Measurements from ENCODE around the gene DNAH8.

DNAH8 gene

DNA sequence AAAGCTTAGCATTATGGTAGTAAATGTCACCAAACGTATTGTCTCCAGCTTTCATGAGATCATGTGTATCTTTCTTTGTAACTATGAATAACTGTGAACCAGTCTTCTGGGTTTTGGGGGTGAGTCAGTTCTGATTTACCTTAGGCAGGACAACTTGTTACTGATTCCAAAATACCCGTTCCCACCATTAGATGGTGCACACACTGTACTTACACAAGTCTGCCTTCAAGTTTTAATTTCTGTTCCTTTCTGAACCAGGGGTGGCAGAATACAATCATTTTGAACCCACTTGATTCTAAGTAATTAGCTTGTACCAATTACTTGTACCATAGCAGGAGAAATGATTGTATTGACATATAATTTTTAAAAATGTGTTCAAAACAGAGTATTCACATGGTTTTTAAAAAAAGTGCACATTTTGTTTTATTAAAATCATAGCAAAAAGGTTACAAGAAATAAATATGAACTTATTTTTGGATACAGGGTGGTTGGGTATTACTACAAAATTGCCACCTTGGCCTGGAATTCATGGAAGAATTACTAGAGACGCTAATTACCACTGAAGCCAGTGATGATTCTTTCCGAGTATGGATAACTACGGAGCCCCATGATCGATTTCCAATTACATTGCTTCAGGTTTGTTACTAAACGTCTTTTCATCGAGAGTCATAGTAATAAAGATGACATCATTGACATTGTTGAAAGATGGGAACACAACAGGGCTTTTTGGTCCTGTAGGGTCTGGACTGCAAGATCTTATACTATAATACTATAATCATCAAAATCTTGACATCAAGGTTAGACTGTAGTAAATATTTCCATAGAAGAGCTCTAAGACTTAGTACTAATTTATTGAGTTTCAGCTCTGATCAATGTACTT, 258.3 kb downstream of the DNAH8 start:
- peak; percentile 55 for DNase-seq (ENCODE audit: low spot score)

DNA sequence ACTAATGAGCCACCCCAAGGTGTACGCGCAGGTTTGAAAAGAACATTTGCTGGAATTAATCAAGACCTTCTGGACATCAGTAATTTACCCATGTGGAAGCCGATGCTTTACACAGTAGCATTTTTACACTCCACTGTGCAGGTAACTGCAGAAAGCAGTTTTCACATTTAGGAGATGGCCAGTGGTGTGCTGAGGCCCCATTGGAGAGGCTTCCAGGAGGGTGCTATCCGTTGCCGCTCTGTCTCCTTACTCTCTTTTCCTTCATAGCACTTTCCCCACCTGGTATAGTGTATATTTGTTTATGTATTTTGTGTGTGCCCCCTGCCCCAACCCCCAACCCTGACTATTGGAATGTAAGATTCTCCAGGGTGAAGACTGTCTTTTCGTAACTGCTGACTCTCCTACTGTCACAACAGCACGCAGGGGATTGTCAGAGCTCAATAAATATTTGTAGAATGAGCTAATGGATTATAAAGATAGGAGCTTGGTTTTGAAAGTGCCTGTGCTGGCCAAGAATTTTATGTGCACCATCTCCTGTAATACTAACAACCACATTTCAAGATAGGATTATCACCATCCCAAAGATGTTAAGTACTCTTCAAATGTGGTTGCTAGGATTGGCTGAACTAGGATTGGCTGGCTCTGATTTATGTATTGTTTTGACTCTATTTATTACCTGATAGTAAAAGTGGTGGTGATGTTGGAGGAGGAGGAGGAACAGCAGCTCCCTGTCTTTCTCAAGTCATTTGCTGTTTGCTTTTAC, 259.5 kb downstream of the DNAH8 start:
- no peak for DNase-seq (ENCODE audit: low spot score)

DNA sequence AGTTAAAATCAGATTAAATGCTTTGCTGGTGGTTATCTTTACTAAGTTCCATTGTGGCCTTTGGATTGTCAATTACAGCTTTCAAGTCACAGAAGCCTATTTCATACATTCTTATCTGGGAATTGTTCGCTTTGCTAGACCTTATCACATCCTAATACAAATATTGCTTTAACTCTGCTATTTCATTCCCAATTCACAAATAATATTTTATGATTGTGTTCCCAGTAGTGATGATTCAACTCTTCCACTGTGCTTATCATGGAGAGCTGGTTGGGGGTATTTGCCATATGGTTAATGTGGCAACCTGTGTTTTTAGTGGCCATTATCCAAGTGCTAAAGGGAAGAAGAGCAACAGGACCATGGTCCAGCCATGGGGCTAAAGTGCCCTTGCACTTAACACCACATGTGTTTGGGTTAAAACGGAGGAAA, 260.5 kb downstream of the DNAH8 start:
- DNase-seq (ENCODE audit: low spot score): no peak

DNA sequence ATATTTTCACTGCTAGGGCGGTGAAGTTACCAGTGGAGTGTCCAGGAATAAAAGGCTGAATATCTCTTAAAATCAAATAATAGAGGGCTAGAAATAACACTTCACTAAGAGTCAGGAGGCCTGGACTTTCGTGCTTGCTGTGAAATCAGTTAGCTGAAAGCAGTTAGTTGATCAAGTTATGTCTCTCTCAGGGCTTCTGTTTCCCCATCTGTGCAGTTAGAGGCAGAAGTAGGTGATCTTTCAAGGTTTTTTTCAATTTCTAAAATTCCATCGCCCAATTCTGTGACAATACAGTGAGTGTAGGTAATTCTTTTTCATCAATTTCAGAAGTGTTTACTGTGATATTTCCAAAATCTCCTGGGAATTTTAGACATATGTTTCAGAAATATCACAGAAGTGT, 260.9 kb downstream of the DNAH8 start:
- no peak for DNase-seq (ENCODE audit: low spot score)

DNA sequence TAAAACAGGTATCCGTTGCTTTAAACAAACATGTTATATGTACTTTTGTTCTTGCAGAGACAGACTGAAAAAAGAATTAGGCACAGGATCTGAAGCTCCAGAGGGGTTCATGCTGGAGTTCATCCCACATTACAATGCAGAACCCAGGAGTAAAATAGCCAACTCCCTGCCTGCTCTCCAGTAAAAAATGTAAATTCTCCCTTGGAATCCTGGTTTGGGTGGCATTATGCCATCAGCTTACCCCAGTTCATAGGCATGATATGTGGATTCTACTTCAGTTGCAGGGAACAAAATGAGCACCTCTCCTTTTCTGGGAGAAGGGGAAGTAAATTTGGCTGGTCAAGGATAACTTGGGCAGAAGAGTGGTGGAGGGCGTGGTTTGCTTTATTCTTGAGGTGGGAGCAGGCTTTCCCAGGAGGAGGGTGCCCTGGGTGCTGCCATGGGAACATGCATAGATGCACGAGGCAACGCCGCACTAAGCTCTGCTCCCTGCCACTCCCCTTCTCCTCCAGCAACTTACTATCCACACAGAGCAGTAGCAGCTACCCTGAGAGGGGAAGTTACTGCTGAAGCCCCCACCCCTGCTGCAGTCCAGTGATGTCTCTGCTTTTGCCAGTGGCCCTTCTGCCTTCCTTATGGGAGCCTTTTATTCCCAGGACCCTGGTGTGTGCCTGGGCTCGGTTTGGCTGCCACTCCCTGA, 261.8 kb downstream of the DNAH8 start:
- DNase-seq (ENCODE audit: low spot score): no peak

DNA sequence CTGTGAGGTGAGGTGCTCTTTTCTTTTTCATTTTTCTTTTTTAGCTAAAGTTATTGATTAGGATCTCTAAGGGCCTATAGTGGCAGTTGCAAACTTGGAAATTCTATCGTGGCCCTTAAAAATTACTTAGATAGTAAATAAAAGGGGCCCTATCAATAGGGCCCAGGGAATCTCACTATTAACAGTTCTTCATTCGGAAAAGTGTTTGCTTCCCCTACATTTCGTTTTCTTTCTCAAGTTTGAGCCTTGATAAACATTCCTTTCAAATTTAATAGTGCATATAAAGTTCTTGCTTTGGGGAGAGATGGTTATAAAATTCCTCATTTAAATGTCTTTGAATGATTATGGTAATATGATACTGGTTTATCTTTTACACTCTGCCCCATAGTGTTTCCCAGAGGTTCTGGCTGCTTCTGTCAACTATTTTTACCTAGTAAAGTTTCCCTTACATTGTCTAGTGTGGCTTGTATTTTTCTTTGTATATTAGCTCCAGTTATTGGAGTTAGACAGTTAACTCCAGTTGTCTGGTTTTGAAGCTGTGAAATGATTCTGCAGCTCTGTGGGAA, 263.1 kb downstream of the DNAH8 start:
- no peak for DNase-seq (ENCODE audit: low spot score)

DNA sequence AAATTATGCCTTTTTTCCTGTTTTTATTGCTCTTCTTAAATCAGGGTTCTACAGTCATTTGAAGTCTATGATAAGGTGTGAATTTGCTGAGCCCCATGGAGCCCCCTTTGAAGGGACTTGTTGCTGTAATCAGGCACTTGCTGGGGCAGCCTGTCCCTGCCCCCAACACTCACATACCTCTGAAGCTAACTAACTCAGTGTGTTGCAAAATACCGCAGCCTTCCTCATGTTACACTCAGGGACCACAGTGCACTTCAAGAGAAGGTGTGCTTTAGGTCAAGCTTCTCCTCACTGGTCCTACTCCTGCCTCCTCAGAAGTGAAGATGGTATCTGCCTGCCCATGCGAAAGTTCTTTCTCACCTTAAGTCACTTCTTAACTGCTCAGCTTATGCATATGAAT, 267.4 kb downstream of the DNAH8 start:
- no peak for DNase-seq (ENCODE audit: low spot score)

DNA sequence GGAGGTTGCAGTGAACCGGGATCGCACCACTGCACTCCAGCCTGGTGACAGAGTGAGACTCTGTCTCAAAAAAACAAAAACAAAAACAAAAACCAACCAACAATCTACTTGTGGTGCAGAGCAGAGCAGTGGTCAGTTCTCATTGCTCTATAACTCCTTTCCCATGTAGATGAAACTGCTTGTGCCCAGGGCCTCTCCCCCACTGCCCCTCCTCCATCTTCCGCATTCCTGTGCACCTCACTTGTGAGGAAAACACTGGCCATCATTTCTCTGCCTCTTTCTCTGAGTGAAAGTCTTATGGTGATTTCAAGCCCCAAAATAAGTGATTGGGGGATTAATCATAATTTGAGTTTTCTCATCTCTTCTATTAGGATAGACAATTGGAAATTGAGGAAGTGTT, 269.6 kb downstream of the DNAH8 start:
- DNase-seq (ENCODE audit: low spot score): no peak

DNA sequence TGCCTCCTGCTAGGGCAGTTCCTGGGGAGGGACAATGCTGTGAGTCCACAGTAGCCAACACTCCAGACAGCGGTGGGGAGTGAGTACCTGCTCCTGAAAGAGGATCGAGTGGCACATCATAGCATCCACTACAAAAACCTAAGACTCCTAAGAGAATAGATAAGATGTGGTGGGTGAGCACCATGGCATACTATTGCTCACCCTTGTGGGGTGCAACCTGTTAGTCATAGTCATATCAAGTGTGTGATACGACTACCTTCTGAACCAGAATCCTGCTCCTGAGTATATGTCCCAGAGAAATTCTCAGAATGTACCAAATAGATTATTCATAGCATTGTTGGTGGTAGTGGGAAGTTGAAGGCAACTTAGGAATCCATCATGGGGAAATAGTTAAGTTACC, 270.7 kb downstream of the DNAH8 start:
- DNase-seq (ENCODE audit: low spot score): no peak

DNA sequence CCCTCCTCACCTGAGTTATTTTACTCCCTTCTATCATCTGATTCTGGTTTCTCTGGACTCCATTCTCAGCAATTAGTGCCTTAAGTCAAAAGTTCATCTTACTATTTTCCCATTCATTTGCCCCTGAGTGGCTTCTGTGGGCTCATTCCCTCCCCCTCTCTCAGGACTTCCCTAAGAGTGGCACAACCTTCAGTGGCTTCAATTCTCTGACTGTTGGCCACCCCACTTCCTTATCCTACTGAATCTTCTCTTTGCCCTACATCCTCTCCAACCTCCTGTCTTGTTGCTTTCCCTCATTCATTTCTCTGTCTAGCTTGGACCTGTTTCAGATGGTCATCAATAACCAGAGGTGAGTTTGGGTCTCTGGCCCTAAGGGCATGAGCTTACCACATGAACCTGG, 272.4 kb downstream of the DNAH8 start:
- DNase-seq (ENCODE audit: low spot score): no peak

DNA sequence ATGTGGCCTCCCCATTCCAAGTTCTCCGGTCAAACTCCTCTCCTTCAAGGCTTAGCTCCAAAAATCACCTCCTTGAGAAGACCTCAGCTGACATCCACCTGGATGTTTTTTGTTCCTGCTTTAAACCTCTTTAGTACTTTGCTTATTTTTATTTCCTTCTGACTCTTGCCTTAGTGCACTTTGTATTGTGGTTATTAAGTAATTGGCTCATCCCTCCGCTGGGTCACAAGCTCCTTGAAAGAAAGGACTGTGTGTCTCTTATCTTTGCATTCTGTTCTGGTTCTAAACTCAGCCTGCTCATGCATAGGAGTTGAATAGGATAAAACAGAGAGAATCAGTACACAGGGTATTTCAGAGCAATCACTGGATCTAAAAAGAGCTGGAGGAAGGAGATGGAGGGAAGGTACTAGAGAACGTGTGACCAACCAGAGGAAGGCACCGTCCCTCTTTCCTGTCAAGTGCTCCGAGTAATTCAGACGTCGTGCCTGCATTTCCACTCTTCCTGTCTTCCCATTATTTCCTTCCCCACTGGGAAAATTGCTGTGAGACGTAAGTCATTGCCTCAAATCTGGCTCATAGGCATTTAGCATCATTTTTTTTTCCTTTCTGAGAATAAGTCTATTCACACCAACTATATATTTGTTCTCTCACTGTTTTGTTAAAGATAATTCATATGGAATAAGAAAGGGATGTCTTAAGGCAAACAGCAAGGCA, 273.8 kb downstream of the DNAH8 start:
- no peak for DNase-seq (ENCODE audit: low spot score)

DNA sequence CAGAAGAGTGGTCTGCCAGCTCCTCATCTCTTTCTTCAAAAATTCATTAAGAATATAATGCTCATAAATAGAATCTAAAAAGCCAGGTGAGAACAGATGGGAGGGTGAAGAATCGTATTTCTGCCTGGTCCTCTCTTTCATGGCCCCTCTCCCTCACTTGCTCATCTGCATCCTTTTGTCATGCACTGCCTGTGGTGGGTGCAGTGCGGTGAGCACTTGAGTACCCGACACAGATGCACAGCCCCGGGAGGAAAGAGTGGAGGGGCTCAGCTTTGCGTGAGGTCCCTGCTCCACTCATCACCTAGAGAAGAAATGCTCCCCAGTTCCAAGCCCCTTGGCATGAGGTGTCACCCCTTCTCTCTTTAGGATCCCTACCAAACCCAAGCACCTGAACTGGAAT, 275.4 kb downstream of the DNAH8 start:
- DNase-seq (ENCODE audit: low spot score): no peak

DNA sequence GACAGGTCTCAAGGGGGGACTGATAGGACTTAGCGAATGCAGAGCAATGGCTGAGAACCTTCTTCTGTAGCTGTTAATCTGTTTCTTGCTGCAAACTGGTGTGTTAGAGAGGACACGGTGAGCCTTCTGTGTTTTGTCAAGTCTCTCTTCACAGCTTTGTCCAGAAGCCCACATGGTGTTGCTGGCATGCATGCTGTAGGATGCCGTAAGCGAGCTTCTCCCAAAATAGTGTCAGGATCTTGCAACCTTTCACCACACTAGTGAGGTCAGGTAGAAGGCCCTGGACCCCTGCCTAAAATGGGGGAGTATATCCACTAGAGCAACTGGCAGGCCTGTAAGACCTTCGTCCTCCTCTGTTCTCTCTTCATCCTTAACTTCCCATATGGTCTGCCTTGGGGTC, 281.6 kb downstream of the DNAH8 start:
- DNase-seq (ENCODE audit: low spot score): no peak

DNA sequence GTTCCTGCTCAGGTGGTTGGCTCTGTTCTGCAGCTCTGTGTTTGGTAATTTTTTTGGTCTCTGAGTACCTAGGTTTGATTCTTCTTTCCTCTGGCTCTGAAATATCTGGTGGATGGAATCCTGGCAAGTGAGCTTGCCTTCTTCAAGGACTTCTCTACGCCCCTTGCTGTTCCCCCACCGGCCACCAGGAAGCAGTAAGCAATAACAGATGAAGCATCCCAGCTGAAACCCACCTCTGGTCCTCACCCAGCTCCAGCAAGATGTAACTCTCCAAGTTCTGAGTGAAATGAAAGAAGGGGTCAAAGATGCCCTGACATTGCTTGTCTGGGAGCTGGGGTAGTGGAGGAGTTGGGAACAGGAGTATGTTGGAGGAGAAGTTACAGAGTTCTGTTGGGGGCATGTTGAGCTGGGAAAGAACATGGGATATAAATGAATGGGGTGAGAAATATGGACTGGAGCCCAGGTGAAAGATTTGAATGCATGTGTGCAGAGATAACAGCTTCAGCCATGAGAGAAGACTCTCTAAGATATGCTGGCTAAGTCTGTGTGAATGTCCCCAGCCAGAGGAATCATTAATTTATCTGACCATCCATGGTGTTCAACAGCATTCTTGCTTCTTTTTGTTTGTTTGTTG, 282.1 kb downstream of the DNAH8 start:
- no peak for DNase-seq (ENCODE audit: low spot score)

DNA sequence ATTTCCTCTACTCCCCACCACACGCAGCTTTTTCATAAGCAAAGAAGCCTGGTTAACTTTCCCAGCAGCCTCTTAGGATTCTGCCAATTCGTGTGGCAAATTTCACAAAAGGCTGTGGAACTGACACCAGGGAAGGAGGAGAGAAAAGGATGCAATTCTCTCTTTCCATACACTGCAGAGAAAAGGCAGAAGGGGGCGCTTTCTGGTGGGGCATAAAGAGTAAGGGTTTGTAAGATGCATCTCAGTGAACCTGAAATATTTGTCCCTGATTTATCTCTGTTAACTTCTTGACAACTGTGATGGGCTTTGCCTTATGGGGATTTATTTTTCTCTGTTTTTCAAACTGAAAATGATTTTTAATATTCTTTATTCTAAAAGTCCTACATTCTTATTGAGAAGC, 288.0 kb downstream of the DNAH8 start:
- no peak for DNase-seq (ENCODE audit: low spot score)

DNA sequence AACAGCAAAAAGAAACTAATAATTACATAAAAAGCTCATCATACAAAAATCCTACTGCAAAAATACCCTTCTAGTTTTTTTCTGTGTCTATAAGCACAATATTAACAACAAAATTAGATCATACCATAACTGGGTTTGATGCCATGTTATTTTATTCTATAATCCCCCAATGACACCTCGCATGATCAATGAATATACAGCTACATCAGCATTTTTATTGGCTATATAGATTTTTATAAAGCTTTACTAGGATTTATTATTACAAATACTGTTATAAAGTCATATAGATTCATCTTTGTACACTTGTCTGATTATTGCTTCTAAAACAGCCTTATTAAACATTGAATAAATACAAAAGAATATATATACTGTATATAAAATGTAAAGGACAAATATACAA, 288.4 kb downstream of the DNAH8 start:
- DNase-seq (ENCODE audit: low spot score): no peak

DNA sequence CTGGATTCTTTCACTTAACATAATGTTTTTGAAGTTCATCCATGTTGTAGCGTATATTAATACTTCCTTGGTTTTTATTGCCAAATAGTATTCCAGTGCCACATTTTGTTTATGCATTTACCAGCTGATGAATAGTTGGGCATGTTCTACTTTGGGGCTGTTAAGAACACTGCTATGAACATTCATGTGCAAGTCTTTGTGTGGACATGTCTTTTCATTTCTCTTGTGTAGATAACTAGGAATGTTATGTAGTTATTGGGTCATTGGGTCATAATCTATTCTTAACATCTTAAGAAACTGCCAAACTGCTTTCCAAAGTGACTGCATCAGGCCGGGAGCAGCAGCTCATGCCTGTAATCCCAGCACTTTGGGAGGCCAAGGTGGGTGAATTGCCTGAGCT, 289.7 kb downstream of the DNAH8 start:
- DNase-seq (ENCODE audit: low spot score): no peak

DNA sequence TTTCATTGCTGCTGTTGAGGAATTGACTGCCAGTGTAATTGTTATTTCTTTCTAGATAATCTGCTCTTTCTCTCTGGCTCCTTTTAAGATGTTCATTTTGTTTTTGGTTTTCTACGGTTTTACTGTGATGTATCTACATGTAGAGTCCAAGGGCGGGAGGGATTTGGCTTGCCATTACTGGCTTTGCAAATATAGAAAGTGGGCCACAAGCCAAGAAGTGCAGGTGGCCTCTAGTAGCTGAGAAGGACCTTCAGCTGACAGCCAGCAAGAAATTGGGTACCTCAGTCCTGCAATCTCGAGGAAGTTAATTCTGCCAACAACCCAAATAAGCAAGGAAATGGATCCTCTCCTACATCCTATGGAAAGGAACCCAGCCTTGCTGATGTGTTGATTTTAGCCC, 290.7 kb downstream of the DNAH8 start:
- no peak for DNase-seq (ENCODE audit: low spot score)

DNA sequence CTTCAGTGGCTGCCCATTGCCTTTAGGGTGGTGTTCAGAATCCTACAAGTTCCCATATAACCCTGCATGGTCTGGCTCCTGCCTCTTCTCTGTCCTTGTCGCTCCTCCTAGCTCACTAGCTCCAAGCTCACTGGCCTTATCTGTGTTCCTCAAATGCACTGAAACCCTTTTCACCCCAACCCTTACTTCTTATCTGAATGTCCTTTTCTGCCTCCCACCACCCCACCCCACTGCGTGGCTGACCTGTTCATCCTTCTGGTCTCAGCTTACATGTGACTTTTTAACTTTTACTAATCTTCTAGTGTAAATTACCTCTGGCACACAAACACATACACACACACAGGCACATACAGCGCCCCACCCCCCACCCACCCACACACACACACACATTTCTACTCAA, 292.5 kb downstream of the DNAH8 start:
- no peak for DNase-seq (ENCODE audit: low spot score)

DNA sequence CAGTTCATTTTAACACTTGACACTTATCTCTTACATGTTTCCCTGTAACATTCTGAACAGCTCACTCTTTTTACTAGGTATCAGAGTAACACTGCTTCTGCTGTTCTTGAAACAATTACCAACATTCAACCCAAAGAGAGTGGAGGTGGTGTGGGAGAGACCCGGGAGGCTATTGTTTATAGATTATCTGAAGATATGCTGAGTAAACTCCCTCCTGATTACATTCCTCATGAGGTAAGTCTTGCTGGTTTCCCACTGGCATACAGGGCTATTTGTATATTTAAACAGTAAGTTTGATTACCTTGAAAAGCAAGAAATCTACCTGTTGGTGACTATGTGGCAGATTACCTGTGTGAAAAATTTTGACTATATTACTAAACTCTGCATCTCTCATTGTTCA, 293.6 kb downstream of the DNAH8 start:
- no peak for DNase-seq (ENCODE audit: low spot score)

DNA sequence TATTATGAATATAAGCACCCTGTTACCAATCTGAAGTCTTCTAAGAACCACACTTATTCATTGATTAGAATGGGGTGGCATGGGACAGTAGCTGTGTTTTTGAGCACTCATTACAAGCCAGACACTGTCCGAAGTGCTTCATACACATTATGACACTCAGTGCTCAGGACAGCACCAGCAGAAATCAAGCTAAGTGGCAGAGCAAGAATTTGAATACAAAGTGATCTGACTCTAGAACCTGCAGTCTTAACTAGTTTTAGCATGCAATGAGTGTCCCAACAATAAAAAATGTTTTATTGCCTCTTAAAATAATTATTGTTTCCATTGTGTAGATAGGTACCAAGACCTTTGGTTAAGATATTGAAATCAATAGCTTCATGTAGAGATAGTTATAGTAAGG, 294.4 kb downstream of the DNAH8 start:
- no peak for DNase-seq (ENCODE audit: low spot score)

Data from activated CD4-positive, alpha-beta T cell treated with anti-CD3 and anti-CD28 coated beads, Interleukin-2, Interleukin-4, amounts not matched to agents 100 ng/mL and 50 ng/mL, durations not matched to agents 16 hours and 8 hours (primary cell).